Measurements from ENCODE around the gene SLC39A11.

The SLC39A11 gene

DNA sequence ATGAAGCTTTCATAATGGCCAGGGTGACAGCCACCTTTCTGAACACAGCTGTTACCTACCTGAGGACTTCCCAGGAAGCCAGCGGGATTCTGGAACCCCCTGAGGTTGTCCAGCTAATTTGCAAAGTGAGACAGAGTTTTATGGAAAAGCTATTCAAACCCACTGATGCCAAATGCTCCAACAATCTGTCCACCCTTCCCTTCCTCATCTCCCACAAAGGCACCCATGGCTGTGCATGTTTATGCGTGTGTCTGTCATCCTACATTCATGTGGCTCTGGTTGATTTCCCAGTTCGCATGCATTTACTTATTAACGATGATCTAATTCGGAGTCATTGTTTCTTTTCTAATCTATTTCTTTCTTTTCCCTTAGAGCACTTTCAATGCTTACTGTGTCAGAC is 217.1 kb downstream of the SLC39A11 start:
- no peak for DNase-seq
- intact Hi-C loops (cut with DNase I): no loop called here

DNA sequence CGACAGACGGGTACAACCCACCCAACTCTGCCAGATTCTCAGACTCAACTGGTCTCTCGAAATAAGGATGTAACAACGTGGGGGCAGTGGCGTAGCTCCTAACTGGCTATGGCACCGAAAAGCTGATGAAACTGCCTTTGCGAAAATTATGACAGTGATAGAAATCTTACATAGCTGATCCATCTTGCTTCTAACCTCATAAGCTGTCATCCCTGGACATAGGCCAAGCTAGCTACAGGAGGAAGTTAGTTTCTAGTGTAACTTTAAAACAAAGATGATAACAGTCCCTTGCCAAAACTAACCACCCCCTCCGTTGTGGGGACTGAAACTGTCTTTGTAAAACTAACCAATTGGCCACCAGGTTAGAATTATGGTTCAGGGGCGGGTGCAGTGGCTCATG is 220.1 kb downstream of the SLC39A11 start:
- no peak for DNase-seq
- intact Hi-C loops (cut with DNase I): no loop called here

DNA sequence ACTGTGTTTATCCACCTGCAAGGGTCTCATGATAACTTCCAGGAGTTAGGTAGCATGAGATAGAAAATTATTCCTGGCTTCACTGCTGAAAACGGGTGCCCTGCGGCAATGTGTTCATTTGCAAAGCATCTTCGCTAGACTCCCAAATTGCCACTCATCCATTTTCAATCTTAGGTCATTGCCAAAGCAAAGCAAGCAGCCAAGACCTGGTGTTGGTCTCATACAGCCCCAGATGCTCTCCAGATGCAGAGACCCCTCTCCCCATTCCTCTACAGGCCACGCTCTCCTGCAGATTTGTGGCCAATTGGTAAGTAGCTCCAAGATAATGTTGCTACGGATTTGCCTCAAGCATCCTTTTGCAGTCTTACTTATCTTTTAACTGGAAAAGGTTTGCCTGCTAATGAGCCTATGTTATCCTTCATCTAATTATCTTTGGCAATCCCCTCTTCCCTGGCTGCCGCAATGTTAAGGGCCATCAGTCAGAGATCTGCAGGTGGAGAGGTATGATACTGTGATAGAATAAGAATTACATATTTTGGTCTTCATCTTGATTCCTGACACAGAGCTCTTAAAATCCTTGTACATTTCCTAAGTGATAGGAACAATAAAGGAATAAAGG is 222.0 kb downstream of the SLC39A11 start:
- intact Hi-C loops (cut with DNase I): no loop called here
- no peak for DNase-seq

- intact Hi-C loops (cut with DNase I): no loop called here
- no peak for DNase-seq
Measured at GRCh38 chr17:72869630-72870029, 222.9 kb downstream of the SLC39A11 start.

DNA sequence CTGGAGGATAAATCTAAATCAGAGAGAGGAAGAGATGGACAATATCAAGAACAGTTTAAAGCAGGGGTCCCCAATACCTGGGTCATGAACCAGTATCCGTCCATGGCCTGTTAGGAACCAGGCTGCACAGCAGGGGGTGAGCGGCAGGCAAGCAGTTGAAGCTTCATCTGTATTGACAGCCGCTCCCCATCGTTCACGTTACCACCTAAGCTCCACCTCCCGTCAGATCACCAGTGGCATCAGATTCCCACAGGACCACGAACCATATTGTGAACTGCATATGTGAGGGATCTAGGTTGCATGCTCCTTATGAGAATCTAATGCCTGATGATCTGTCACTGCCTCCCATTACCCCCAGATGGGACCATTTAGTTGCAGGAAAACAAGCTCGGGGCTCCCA is 226.5 kb downstream of the SLC39A11 start:
- intact Hi-C loops (cut with DNase I): no loop called here
- no peak for DNase-seq

DNA sequence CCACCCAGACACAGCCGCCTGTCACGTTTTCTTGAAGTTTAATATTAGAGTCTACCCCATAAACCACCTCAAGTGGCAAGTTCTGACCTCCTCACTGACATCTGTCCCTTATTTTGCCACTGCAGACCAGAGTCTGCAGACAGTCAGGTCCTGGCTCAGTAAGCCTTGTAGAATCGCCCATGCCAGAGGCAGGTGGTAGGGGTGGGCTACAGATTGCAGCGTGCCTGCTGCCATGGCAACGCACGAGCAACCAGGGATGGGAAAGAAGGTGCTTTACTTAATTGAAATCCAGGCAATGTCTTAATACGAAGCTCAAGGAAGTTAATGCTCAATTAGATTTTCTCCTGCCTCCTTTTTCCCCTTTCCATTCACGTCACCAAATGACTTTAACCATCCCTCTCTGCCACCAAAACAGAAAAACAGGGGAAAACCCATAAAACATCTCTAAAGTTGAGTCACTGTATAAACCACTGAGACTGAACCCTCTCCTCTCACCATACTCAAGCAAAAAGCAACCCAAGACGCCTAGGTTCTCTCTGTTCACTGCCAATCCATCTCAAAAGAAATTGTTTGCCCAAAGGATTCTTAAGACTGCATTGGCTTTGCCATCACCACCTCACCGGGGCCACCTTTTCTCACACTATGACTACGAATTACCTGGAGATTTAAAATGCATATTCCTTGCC is 228.8 kb downstream of the SLC39A11 start:
- DNase-seq: no peak
- intact Hi-C loops (cut with DNase I): no loop called here

DNA sequence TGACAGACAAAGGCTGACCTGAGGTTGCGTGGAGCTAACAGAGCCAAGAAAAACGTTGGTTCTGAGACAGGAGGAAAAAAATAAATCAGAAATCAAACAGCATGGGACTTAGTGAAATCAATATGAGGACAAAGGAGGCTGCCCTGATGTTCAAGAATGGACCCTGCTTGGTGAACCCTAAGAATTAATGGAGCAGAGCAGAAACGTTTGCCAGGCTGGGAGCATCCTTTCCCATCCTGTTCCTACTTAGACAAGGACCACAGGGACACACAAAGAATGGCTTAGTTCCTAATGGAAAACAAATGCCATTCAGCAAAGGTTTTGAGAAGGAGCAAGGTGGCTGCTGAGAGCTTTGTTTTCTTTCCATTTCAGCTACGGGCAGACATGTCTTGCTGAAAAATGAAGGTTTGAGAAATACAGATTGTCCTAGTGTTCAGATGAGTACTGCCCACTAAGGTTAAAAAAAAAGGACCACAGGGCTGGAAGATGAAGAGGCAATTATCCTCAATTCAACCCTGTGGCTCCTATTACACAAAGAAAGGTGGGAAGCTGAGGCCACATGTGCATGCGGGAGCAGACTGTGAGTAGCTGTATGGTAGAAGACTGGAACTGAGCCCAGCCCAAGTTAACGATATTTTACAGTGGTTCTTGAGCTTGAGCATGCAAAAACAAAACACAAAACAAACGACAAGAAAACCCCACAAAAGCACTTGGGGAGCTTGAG is 230.1 kb downstream of the SLC39A11 start:
- no peak for DNase-seq
- intact Hi-C loops (cut with DNase I): no loop called here

- intact Hi-C loops (cut with DNase I): no loop called here
- no peak for DNase-seq
Measured at GRCh38 chr17:72861811-72862210, 230.7 kb downstream of the SLC39A11 start.

- DNase-seq: no peak
- intact Hi-C loops (cut with DNase I): no loop called here
Measured at GRCh38 chr17:72860778-72861177, 231.7 kb downstream of the SLC39A11 start.

GRCh38 chr17:72858826-72859495 is 233.5 kb downstream of the SLC39A11 start:
- no peak for DNase-seq
- intact Hi-C loops (cut with DNase I): no loop called here

GRCh38 chr17:72853440-72854415 is 238.8 kb downstream of the SLC39A11 start:
- intact Hi-C loops (cut with DNase I): no loop called here
- peak in 21 of 42 donors; percentile 3 to 74 (median 22) for DNase-seq

DNA sequence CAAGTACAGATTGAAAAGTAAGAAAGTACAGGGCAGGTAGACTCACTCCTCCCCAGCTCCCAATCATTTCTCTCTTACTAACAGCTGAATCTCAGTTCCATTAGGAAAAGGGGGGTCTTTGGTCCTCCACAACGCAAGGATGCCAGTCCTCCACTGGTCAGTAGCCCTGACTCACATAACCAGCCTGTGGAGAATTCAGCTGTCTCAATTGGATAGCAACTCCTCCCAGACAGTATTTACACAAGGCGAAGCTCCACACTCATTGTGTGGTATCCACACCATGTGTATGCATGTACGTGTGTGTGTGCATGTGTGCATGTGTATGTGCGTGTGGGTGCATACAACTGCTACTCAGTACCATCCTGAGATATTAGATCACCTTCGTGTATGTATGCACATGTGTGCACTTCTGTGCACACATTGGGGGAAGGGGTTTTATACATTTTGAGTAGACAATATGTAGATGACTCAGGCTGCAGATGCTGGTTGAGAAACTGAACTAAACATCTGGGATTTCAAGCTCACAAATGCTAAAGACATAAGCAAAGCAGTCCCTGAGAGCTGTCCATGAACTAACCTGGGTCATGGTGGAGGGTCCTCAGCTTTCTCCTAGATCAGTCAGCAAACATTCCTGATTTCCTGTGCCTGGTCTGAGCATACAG is 240.1 kb downstream of the SLC39A11 start:
- intact Hi-C loops (cut with DNase I): no loop called here
- DNase-seq: no peak

- intact Hi-C loops (cut with DNase I): no loop called here
- DNase-seq: no peak
Measured at GRCh38 chr17:72850410-72851118, 241.9 kb downstream of the SLC39A11 start.

DNA sequence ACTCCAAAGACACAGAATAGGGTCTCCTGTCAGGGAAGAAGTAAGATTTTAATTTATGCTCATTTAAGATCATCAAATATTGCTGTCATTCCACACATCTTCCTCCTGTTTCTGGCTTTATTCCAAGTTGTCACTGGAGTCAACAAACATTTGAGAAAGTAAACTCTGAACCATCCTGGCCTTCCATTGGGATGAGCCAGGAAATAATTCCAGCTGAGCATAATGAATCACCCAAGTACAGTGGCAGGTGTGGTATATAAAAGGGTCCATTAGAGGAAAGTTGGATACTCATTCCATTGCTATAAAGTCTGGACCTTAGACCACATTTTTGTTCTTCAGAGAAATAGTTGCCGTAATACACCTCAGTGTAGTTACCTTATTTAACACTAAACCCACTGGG is 246.1 kb downstream of the SLC39A11 start:
- intact Hi-C loops (cut with DNase I): no loop called here
- DNase-seq: no peak

- DNase-seq: no peak
- intact Hi-C loops (cut with DNase I): no loop called here
Measured at GRCh38 chr17:72843591-72843990, 248.9 kb downstream of the SLC39A11 start.

DNA sequence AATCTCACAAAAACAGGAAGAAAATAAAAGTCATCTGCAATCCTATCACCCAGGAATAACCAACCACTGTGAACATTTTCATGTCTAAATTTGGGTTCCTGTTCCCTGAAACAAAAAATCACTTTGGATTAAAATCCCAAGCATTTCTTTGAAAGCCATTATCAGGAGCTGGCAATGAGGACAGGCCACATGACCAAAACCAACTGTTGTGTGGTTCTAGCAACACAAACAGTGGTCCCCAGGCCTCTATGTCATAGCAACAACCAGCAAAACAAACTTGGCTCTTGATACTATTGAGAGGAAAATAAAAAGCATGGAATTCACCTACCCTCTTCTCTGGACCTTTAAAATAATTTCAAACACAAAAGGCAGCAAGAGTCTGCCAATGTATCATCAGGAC is 252.5 kb downstream of the SLC39A11 start:
- DNase-seq: no peak
- intact Hi-C loops (cut with DNase I): no loop called here

- no peak for DNase-seq
Measured at GRCh38 chr17:72839131-72839725, 253.3 kb downstream of the SLC39A11 start.

More at GRCh38 chr17:72839131-72839725, 253.3 kb downstream of the SLC39A11 start:
- intact Hi-C loops (cut with DNase I): no loop called here

Measured in head of caudate nucleus (tissue), 42 donors.